CD4-positive, alpha-beta T cell treated with Interleukin-15 for 1 hour (primary cell): Measurements from ENCODE around the gene JPH2.
"Not testable (repeated sequence)": the region's sequence is repeated elsewhere in the genome, so short reads cannot be mapped to it uniquely, and the experiment has no call there.

Experiments used
- DNase-seq: peaks from one replicate; pipeline ENCODE4 v3.0.0-alpha.2; 2020

The JPH2 gene

DNA sequence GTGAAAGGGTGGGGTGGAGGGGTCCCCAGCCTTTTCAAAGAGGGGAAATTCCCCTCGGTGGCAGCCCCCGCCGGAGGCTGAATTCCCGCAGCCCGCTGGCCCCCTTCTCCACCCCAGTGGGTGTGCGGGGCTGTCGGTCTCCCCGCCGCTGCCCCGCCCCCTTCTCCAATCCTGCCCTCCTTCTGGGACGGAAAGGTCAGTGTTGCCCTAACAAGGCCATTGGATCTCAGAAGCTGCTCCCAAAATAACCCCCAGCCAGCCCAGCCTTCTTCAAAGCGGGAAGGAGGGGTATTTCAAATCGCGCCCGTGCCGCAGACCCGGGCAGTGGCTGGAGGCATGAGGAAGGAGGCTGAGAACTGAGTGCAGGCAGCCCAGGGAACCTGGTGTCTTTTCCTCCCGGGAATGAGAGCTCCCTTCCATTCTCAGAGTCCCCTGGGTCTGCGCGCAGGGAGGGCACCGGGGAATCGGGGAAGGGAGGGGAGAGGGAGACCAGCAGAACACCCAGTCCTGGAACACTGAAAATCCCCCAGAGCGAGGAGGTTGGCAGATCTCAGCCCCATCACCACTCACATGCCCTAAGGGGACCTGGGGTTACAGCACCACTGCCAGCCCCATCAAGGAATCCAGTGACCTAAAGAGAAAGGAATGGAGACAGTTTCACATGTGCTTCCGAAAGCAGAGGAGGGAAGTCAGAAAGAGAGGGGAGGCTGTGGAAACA is at the start of gene JPH2:
Gene JPH2 (minus strand): TSS at position 135 of the 718 bp plus-strand sequence. CDS start 483 bp downstream, outside the sequence.
- no peak for DNase-seq

DNA sequence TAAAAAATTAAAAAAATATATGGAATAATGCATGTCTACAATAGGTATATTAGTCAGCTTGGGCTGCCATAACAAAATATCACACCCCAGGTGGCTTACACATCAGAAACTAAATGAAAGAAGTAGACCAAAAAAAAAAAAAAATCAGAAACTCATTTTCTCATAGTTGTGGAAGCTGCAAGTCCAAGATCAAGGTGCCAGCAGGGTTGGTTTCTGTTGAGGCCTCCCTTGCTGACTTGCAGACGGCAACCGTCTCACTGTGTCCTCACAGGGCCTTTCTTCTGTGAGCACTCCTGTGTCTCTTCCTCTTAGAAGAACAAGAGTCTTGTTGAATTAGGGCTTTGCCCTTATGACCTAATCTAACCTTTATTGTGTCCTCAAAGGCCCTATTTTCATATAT is 48.7 kb upstream of the JPH2 start:
- DNase-seq: no peak

DNA sequence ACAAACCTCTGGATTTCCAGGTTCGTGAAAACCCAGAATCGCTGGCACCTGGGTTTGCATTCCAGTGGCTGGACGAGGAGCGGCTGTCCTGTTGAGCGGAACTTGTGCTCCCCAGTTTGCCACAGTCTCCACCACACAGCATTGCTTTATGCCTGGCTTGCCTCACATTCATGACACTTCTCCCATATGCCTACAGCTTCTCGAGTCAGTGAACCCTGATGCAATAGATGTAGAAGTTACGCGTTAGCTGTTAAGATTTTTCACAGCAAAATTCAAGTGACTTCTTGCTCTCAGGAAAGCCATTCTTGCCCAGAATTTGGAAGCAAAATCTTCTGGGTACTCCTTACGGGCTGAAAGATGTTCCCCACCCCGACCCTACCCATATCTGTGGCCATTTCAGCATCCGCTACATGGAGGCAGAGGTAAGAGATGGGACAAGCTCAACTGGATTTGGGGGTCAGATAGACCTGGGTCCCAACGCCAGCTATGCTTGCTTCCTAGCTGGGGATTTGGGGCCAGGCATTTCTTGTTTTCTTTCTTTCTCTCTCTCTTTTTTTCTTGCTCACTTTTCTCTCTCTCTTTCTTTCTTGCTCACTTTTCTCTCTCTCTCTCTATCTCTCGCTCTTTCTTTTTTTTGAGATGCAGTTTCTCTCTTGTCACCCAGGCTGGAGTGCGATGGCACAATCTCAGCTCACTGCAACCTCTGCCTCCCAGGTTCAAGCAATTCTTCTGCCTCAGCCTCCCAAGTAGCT is 47.8 kb upstream of the JPH2 start:
- no peak for DNase-seq

DNA sequence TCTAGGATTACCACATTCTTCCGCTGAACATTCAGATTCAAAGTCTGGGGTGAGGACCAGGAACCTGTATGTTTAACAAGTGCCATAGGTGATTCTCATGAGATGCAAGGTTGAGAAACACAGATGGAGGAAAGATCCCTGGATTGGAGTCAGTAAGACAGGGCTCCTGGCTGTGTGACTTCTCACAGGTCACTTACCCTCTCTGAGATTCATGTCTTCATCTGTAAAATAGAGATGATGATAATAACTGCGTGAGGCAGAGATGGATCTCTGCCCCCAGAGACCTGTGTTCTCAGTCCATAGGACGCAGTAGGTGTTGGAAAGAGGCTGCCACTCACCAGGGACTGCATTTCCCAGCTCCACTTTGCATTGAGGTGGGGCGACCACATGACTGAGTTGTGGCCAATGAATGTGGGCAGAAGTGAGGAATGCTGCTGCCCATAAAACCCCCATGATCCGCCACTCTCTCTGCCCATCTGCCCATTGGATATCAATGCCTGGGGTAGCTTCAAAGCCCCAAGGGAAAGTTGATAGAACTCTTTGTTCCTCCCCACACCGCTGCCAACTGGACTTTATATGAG is 46.5 kb upstream of the JPH2 start:
- no peak for DNase-seq

DNA sequence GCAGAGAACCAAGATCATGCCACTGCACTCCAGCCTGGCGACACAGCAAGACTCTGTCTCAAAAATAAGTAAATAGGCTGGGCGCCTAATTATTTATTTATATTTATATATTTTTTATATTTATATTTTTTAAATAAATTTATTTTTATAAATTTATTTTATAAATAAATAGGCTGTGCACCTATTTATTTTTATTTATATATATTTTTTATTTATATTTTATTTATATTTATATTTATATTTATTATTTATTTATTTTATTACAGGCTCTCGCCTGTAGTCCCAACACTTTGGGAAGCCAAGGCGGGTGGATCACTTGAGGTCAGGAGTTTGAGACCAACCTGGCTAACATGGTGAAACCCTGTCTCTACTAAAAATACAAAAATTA is 45.5 kb upstream of the JPH2 start:
- not testable (repeated sequence) for DNase-seq

DNA sequence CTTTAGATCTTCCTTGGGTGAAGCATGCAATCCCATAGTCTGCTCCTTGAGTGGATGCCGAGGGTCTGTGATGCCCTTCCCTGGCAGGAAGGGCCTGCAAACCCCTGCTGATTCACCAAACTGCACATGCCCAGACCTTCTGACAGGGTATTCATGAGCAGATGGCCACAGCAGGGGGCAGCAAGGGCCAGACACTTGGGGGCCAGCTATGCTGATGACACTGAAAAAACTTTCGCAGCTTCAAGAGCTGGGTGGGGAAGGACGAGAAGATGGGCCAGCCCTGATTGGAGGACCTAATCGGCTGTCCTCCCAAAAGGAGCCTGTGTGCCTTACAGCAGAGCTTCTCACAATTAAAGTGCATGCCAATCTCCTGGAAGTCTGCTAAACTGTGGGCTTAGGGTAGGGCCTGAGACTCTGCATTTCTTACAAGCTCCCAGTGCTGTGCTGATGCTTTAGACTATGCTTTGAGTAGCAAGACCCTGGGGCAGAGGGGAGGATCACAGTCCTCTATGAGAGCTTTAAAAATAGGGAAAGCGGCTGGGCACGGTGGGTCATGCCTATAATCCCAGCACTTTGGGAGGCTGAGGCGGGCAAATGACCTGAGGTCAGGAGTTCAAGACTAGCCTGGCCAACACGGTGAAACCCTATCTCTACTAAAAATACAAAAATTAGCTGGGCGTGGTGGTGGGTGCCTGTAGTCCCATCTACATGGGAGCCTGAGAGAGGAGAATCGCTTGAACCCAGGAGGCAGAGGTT is 44.9 kb upstream of the JPH2 start:
- DNase-seq: no peak

DNA sequence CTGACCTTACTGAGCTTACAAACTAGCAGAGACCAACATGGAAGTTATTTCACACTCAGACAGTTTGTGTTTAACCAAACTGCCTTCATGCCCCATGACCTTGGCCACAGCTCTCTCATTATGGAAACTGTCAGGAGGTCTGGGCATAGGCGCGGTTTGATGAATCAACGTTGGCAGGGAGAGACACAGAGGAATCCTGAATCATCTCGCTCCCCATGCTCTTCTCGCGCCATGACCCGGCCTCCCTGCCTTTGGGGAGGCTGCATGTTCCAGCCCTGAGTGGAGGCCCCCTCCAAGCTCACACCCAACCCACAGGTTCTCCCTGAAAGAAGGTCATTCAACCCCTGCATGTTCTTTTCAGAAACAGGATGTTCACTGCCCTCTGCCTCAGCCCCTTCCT is 44.2 kb upstream of the JPH2 start:
- no peak for DNase-seq

DNA sequence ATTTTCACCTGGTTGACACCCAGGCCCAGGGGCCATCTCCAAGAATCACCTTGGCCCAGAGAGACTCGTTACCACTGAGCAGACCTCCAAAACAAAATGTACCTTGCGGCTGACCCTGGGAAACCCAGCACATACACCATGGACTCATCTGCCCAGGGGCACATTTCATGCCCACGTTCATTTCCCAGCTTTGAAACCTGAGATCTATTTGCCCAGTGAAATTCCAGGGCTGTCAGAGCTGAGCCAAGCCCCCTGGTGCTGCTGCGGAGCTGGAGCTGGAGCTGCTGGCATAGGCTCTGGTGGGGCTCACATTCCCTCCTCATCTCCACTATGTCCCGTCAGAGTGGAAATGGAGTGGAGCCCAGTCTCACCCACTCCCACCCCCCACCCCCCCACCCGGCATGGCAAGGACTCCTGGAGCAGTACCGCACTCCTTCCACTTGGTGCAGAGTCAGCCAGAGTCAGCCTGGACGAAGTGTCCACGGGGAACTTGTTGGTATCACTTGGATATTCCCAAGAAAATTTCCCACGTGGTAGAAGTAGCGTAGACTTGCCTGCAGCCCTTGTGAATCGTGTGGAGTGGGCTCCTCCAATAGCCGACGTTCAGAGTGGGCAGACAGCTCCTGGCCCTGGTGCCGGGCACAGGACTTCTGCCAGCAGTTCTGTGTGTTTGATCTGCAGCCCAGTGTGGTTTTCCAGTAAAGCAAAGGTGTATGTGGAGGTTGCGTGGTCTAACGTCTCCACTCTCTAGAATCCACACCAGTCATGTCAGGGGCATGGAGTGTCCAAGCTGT is 41.7 kb upstream of the JPH2 start:
- no peak for DNase-seq

DNA sequence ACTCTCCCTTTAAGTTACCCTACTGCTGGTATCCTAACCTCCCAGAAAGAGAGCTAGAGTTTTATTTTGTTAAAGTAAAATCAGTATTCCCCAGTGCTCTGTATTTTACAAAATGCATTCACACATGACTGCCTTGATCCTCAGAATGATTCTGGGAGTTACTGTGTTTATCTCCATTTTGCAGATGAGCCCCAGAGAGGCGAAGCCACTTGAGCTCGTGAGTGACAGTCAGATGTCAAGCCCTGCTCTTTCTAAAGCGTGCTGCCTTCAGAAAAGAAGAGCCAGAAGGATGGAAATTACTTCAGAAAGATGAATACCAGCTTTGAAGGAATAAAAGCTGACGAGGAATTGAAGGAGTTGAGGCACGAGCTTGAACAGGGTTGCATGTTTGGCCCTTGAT is 37.6 kb upstream of the JPH2 start:
- no peak for DNase-seq

DNA sequence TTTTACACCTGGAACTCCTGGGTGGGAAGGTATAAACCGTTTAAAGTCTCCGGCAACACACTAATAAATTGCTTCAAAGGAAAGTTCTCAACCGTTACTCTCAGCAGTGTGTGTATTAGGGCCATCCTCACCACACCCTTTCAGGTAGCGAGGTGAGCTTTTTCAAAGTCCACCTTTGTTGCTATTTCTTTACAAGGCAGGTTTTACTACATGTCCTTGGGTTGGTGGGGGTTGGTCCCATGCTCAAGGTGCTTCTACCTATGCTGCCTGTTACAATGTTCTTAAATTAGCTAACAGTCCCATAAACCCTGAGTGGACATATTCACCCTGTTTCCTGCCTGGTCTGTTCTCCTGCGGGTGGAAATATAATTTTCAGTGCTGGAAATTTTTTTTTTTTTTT is 36.7 kb upstream of the JPH2 start:
- DNase-seq: no peak

DNA sequence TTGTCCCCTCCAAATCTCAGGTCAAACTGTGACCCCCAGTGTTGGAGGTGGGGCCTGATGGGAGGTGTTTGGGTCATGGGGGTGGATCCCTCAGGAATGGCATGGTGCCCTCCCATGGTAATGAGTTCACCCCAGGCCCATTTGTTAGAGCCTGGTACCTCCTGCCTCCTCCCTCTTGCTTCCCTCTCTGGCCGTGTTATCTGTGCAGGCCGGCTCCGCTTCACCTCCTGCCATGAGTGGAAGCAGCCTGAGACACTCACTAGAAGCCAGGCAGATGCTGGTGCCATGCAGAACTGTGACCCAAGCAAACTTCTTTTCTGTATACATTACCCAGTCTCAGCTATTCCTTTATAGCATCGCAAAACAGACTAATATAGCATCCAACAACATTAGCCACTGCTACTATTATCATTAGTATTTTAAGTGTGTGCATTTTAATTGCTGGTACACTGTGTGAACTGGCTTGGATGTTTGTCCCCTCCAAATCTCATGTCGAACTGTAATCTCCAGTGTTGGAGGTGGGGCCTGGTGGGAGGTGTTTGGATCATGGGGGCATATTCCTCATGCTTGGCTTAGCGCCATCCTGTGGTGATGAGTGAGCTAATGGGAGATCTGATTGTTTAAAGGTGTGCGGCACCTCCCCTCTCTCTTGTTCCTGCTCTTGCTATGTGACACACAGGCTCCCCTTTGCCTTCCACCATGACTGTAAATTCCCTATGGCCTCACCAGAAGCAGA is 35.8 kb upstream of the JPH2 start:
- DNase-seq: no peak

DNA sequence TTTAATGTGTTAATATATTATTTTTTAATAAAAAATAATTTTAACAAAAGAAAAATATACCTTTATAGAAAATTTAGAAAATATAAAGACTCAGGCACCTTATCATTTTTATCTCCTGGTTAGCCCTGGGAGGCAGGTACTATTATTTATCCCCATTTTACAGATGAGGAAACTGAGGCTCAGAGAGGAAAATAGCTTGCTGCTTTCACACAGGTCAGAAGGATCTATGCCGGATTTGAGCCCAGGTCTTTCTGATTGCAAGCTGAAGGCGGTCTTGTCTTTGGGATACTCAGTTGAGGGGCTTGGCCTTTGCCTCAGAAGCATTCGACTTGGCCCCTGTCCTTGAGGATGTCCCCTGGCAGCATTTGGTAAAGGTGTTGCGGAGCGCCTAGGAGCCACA is 35.0 kb upstream of the JPH2 start:
- DNase-seq: no peak

DNA sequence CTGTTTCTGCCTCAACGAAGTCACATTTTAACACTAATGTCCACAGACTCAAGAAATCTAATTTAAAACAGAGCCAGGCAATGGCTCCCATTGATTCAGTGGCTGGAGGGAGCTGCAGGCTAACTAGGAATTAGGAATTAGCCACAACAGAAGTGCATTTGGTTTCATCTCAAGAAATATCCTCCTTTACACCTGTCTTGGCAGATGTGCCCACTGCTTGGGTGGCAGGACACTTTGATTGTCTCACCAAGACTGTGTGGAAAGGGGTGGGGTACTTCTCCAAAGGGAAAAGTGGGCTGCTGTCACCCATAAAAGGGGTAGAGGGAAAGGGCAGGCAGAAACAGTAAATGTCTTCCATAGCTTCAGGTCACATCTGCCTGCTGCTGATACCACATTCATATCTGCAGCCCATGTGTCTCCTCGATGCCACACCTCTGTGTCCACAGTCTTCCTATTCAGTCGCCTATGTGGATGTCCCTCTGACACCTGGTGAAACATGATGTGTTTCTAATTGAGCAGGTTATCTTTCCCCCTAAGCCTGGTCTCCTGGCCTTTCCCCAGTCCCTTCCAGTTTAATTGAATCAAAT is 34.5 kb upstream of the JPH2 start:
- DNase-seq: no peak

DNA sequence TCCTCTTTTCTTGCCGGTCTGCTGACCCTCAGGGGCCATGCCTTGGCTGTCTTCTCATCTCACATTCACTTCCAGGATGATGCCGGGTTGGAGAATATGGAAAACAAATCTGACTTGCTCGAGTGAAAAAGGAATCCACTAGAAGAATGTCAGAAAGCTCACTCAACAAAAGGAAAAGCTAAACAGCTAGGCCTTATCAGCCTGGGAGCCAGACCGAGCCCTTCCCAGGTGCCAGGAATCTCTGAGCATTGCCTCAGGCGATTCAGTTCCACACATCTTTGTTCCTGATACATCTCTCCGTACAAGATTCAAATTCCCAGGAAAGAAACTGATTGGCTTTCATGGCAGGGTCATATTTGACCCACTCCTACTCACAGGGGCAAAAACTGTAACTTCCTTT is 32.8 kb upstream of the JPH2 start:
- no peak for DNase-seq

DNA sequence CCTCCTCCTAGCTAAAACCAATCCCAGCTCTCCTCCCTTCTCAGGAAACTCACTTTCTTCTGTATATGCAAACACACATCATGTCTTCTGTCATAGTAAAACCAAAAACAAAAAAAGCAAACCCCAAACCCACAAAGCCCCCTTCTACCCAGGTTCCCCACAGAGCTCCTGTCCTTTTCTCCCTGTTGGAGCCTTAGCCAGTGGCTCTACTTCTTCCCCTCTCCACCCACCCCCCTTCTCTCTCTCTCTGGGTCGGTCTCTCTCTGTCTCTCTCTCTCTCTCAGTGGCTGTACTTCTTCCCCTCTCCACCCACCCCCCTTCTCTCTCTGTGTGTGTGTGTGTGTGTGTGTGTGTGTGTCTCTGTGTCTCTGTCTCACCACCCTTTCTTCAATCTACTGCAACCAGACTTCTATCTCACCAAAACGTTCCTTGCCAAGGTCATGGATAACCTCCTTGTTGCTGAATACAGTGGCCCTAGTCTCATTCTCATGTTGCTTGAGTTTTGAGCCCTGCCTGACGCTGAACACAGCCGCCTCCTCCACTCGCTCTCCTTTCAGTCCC is 32.3 kb upstream of the JPH2 start:
- DNase-seq: no peak

DNA sequence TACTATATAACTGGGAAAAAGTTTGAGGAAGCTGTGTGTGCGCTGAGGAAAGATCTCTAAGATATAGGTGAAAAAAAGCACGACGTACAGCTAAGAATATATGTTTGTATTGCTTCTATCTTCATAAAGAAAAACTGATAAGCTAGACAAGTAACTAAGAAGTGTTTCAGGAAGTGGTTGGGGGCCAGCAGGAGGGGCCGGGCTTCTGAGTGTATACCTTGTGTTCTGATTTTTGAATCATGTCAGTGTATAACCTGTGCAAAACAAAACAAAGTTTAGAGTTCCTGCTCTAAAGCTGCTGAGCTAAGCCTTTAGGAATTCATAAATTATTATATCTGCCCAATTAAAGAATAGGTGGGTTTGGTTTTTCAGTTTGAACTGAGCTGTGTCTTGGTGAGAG is 31.5 kb upstream of the JPH2 start:
- DNase-seq: peak; percentile 31

DNA sequence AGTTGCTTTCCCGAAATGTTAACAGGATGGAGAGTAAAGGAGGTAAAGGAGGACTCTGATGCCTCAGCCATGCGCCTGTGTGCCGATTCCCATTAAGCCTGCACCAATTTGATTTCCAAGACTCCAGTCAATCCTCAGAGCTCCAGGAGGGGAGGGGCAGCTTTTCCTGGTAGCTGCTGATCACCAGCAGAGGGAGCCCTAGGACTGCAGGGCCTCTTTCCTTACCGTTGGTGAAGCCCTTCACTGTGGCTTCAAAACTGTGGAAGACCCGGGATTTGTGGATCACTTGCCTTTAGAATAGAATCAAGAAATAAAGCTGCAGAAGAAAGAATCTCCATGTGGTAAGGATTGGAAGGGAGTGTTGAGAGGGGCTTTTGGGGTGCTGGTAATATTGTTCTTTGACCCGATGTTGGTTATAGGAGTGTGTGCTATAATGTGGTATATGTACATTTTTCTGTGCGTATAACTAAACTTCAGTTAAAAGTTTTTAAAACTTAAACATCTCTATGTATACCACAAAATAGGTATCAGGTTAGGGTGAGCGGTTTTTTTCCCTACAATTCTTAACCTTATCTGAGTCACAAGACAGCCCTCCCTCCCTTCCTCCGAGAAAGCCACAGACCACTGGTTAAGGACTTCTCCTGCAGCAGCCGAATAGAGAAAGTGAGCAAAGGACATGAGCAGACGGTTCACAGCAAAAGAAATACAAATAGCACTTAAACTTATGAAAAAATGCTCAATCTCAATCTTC is 30.5 kb upstream of the JPH2 start:
- peak; percentile 59 for DNase-seq

DNA sequence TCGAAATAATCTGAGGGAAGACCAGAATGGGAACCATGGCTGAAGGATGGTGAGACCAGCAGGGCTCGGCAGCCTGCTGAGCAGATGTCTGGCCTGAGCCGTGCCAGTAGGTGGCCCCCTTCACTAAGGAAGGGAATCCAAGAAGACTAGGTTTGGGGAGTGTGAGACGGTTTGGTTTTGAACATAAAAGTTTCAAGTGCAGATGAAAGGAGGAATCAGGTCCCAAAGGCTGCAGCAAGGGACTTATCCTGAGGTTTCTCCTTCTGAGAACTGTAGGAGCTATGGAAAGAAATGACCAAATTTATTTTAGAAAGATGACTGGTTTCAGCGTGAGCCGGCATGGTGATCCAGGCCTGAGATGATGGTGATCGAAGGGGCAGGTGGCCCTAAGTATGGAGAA is 28.1 kb upstream of the JPH2 start:
- DNase-seq: peak; percentile 75

DNA sequence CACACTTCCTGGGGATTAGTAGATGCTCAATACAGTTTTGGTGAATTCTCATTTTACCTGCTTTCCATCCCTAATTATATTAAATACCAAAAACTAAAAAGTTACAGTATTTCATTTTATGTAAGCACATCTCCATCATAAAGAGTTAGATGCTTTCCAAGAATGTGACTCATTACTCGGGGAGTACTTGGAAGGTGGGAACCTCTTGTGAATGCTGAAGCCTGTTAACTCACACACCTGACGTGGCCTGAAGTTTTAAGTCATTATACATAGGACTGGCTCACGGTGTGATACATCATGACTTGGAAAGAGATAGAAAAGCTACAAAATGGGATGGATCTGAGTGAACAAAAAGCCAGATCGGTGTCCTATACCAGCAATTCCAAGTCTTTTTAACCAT is 25.8 kb upstream of the JPH2 start:
- DNase-seq: no peak
